Natural killer cell (primary cell): ENCODE measurements around the gene SLC5A6. TPM values are rescaled to one million over a fixed set of nuclear protein-coding genes. Genes with fewer than 3 reads are reported as not detected.

Source experiments
- ATAC-seq, 3 donors: fragments of 150-1000 bp in 2 of 3; fragments of 200-7000 bp in 1 of 3; cut with Tn5 transposase; 1 replicate in 1 of 3; 2 replicates in 2 of 3; pipeline ENCODE4 v1.10.0; 2021; ENCODE audit warnings: mild to moderate bottlenecking in 2 of 3, moderate library complexity in 2 of 3
- DNase-seq, 2 donors: peaks; one replicate each; pipeline versions ENCODE4 v3.0.0 to v3.0.0-alpha.2; 2013 to 2021; ENCODE audit warnings: mixed read lengths in 1 of 2
- H3K27ac ChIP-seq: one replicate; pipeline ENCODE4 v1.5.1; 2013; ENCODE audit warnings: mild to moderate bottlenecking, low read length
- H3K27me3 ChIP-seq: one replicate; pipeline ENCODE4 v1.6.1; 2013; ENCODE audit warnings: low read length; ENCODE audit not compliant: control insufficient read depth, insufficient read depth
- H3K36me3 ChIP-seq: one replicate; pipeline ENCODE4 v1.6.1; 2013; ENCODE audit warnings: low read length; ENCODE audit not compliant: control insufficient read depth, insufficient read depth
- H3K4me1 ChIP-seq: one replicate; pipeline ENCODE4 v1.6.1; 2013; ENCODE audit warnings: low read length; ENCODE audit not compliant: control insufficient read depth, insufficient read depth
- H3K4me3 ChIP-seq: one replicate; pipeline ENCODE4 v1.5.1; 2013; ENCODE audit warnings: low read length
- H3K9me3 ChIP-seq: one replicate; pipeline ENCODE4 v1.6.1; 2013; ENCODE audit warnings: low read length; ENCODE audit not compliant: control insufficient read depth, insufficient read depth
- H3K27ac Mint-ChIP-seq, 2 donors: one replicate each; pipeline ENCODE4 v1.8.0; 2022; ENCODE audit warnings: mild to moderate bottlenecking in 2 of 2, mixed read lengths in 2 of 2, moderate library complexity in 1 of 2
- H3K27me3 Mint-ChIP-seq, 2 donors: one replicate each; pipeline ENCODE4 v1.8.0; 2022; ENCODE audit warnings: low read depth in 2 of 2, mixed read lengths in 2 of 2
- H3K36me3 Mint-ChIP-seq: one replicate; pipeline ENCODE4 v1.8.0; 2022; ENCODE audit warnings: mixed read lengths
- H3K4me1 Mint-ChIP-seq, 2 donors: one replicate each; pipeline ENCODE4 v1.8.0; 2022; ENCODE audit warnings: mixed read lengths in 2 of 2
- H3K4me3 Mint-ChIP-seq: one replicate; pipeline ENCODE4 v1.8.0; 2022; ENCODE audit warnings: mild to moderate bottlenecking, moderate library complexity, mixed read lengths
- H3K9me3 Mint-ChIP-seq, 2 donors: one replicate each; pipeline ENCODE4 v1.8.0; 2022; ENCODE audit warnings: mixed read lengths in 2 of 2
- CTCF ChIP-seq: fragments of 200-600 bp; IDR thresholded peaks from one replicate; pipeline ENCODE4 v1.8.0; 2022; ENCODE audit warnings: antibody characterized with exemption
- WGBS: methylation state at CpG from one replicate; pipeline ENCODE4 v1.1.7; 2013; ENCODE audit warnings: missing lambda C conversion rate; ENCODE audit not compliant: insufficient coverage; 5-methylcytosine and 5-hydroxymethylcytosine counted together
- intact Hi-C: fragments of 100-400 bp; cut with micrococcal nuclease; formaldehyde crosslinking; loops from one replicate; pipeline ENCODE4 v1.14.2; 2022
- total RNA-seq, 4 donors: library from RNA; stranded (reverse); fragments of 120-200 nt in 1 of 4; gene quantifications; one replicate each; pipeline versions ENCODE4 v1.2.3 to v1.2.4, GENCODE V29; 2013 to 2022

SLC5A6 gene
- total RNA-seq, 3 donors from 2014 or later (not counting 1 experiment from before 2014, with no cell fraction given): 86.2 to 102 (median 93.7) TPM

- Histone ChIP-seq H3K4me1 (no peaks in the 10 kb centered on the region), H3K4me3 (no peak overlapping the region), H3K9me3 (no peaks in the 10 kb centered on the region), H3K36me3 (no peaks in the 10 kb centered on the region), H3K27ac (no peak overlapping the region), H3K27me3 (no peaks in the 10 kb centered on the region)
- ATAC-seq (no peak), DNase-seq (no peak)
- Mint-ChIP-seq H3K9me3 (no peaks in the 10 kb centered on the region), H3K4me1 (no peaks in the 10 kb centered on the region), H3K4me3 (no peak overlapping the region), H3K27me3 (no peaks in the 10 kb centered on the region), H3K36me3 (no peaks in the 10 kb centered on the region), H3K27ac (no peak overlapping the region)
- 90% methylated on average over 6 of the region's 6 CpGs for WGBS
- TF ChIP-seq CTCF: no peak
- intact Hi-C loops: no loop called here
These were observed 53.6 kb downstream of the SLC5A6 start for GRCh38 chr2:27158468-27158867.

DNA sequence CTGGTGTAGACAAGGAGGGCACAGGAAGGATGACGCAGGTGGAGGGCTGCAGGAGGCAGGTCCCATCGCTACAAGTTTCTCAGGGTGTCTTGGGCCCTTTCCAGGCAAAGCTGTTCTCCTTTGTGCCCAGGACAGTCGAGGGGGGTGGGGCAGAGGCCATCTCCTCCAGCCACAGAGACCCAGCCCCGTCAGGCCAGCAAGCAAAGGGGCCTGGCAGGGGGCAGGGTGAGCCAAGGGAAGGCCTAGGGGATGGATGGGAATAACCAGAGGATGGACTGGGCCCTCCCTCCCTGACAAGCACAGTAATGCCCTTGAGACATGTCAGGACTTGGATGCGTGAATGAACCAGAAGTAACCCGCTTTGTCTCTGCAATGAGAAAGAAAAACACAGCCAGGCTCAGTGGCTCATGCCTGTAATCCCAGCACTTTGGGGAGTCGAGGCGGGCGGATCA is 57.0 kb downstream of the SLC5A6 start:
- Histone ChIP-seq H3K27ac (no peak overlapping the region), H3K4me3 (no peak overlapping the region), H3K36me3 (no peaks in the 10 kb centered on the region), H3K9me3 (no peaks in the 10 kb centered on the region), H3K4me1 (no peaks in the 10 kb centered on the region), H3K27me3 (no peaks in the 10 kb centered on the region)
- WGBS: 87% methylated on average over 9 of the region's 9 CpGs
- DNase-seq: no peak
- Mint-ChIP-seq H3K4me3 (no peak overlapping the region), H3K9me3 (no peaks in the 10 kb centered on the region), H3K27ac (no peak overlapping the region), H3K36me3 (no peaks in the 10 kb centered on the region), H3K27me3 (no peaks in the 10 kb centered on the region), H3K4me1 (no peaks in the 10 kb centered on the region)
- intact Hi-C loops: no loop called here
- no peak for TF ChIP-seq CTCF
- no peak for ATAC-seq

- H3K36me3 ChIP-seq: no peaks in the 10 kb centered on the region
- H3K4me1 ChIP-seq: no peaks in the 10 kb centered on the region
- H3K27ac ChIP-seq: no peak overlapping the region
- DNase-seq (no peak), ATAC-seq (no peak)
- Mint-ChIP-seq H3K36me3 (no peaks in the 10 kb centered on the region), H3K9me3 (no peaks in the 10 kb centered on the region), H3K27me3 (no peaks in the 10 kb centered on the region), H3K4me3 (no peak overlapping the region), H3K27ac (no peak overlapping the region), H3K4me1 (no peaks in the 10 kb centered on the region)
- no peaks in the 10 kb centered on the region for H3K9me3 ChIP-seq
- H3K4me3 ChIP-seq: no peak overlapping the region
- intact Hi-C loops: no loop called here
- H3K27me3 ChIP-seq: no peaks in the 10 kb centered on the region
- 87% methylated on average over 6 of the region's 6 CpGs for WGBS
- TF ChIP-seq CTCF: no peak
These were observed 57.6 kb downstream of the SLC5A6 start for GRCh38 chr2:27154488-27154887.

GRCh38 chr2:27152796-27153464 is 59.1 kb downstream of the SLC5A6 start:
- intact Hi-C loops: no loop called here
- H3K27ac Mint-ChIP-seq: no peak overlapping the region
- H3K9me3 Mint-ChIP-seq: no peaks in the 10 kb centered on the region
- ATAC-seq (no peak), DNase-seq (no peak)
- H3K36me3 Mint-ChIP-seq: no peaks in the 10 kb centered on the region
- no peaks in the 10 kb centered on the region for H3K27me3 ChIP-seq
- H3K4me3 ChIP-seq: no peak overlapping the region
- no peaks in the 10 kb centered on the region for H3K4me1 ChIP-seq
- WGBS: 74% methylated on average over 2 of the region's 2 CpGs
- H3K4me1 Mint-ChIP-seq: no peaks in the 10 kb centered on the region
- no peak overlapping the region for H3K27ac ChIP-seq
- no peak for TF ChIP-seq CTCF
- H3K27me3 Mint-ChIP-seq: peaks cover 0 to 3% of the 10 kb centered on the region in 2 donors
- H3K36me3 ChIP-seq: no peaks in the 10 kb centered on the region
- H3K9me3 ChIP-seq: no peaks in the 10 kb centered on the region
- H3K4me3 Mint-ChIP-seq: no peak overlapping the region
